ENCODE measurements around the gene CABP4.

- TF ChIP-seq SP1 (CRISPR knock-in tag; conservative IDR thresholded peaks at IDR 0.05) (no peak), MXD4 (CRISPR knock-in tag; IDR thresholded peaks at IDR 0.05; ENCODE audit: borderline replicate concordance) (no peak), TEAD1 (CRISPR knock-in tag; IDR thresholded peaks at IDR 0.05) (no peak)
Measured at GRCh38 chr11:67504005-67504949, 49.1 kb downstream of the CABP4 start.
